Measurements from ENCODE around the gene ARID3C. TPM values are rescaled to one million over a fixed set of nuclear protein-coding genes. Genes with fewer than 3 reads are reported as not detected.

Gene ARID3C
- not detected for total RNA-seq

GRCh38 chr9:34628656-34629490 lies at the start of gene ARID3C:
Gene ARID3C, minus strand, starts transcription at chr9:34629066. Its CDS starts 1,052 bp downstream, at chr9:34628014.
- no peak for TF ChIP-seq CTCF (IDR thresholded peaks at IDR 0.05; ENCODE audit: low read depth)

- TF ChIP-seq CTCF (IDR thresholded peaks at IDR 0.05; ENCODE audit: low read depth) = no peak
These were observed 47.0 kb upstream of the ARID3C start for GRCh38 chr9:34675869-34676268.

DNA sequence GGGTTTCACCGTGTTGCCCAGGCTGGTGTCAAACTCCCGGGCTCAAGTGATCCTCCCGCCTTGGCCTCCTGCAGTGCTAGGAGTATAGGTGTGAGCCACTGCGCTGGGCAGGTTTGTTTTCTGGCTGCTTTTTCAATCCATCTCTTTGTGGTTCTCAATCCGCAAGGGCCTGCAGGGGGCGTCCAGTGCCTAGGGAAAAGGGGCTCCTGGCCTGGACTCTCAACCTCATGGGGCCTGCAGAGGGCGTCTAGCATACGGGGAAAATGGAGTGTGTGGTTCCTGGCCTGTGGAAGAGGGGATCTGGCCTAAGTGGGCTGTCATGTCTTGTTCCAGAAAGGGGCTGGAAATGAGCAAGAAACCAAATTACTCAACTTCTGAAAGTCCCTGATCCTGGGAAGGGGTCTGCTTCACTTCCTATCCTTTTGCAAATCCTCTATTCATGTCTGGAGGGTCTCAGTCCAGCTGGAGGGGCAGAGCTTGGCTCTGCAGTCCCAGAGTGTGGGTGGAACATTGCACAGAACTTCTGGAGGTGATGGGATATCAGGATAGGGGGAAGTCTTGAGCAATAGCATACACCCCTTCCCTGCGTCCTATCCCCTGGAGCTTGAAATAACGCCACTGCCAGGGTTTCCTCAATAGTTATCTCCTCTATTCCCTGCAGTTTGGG lies 46.3 kb upstream of the ARID3C start:
- no peak for TF ChIP-seq CTCF (IDR thresholded peaks at IDR 0.05; ENCODE audit: low read depth)

DNA sequence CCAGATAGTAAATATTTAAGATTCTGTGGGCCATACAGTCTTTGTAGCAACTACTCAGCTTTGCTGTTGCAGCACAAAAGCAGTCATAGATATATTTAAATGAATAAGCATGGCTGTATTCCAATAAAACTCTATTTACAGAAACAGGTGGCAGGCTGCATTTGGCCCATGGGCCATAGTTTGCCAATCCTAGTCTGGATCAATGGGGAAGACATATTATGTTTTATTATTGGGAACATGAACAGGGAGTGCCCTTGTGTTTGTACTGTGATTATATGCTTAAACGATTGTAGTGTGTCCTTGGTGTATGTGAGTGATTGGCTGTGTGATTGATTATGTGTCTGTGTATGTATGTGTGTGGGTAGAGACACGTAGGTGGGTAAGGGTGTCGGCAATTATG lies 45.6 kb upstream of the ARID3C start:
- no peak for TF ChIP-seq CTCF (IDR thresholded peaks at IDR 0.05; ENCODE audit: low read depth)

GRCh38 chr9:34671307-34671706 lies 42.4 kb upstream of the ARID3C start:
- TF ChIP-seq CTCF (IDR thresholded peaks at IDR 0.05; ENCODE audit: low read depth) = no peak

GRCh38 chr9:34669809-34670562 lies 41.1 kb upstream of the ARID3C start:
- no peak for TF ChIP-seq CTCF (IDR thresholded peaks at IDR 0.05; ENCODE audit: low read depth)
